ENCODE results near the gene STRIT1. TPM values are rescaled to one million over a fixed set of nuclear protein-coding genes. Genes with fewer than 3 reads are reported as not detected.

Gene STRIT1
- total and polyA plus RNA-seq, 2 of the 4 experiments (the other 2 are of a cell fraction): not detected

DNA sequence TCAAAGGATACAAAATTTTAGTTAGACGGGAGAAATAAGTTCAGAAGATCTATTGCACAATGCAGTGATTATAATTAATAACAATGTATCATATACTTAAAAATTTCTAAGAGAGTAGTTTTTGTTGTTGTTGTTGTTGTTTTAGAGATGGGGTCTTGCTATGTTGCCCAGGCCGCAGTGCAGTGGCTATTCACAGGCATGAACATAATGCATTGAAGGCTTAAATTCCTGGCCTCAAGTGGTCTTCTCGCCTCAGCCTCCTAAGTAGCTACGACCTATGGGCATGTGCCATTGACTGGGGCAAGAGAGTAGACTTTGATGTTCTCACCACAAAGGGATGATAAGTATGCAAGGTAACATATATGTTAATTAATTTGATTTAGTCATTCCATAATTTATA lies 7.5 kb downstream of the STRIT1 start:
- intact Hi-C loops (cut with micrococcal nuclease) (no loop called here), dilution Hi-C loops (cut with HindIII; ENCODE audit: low sequenced_read_pairs, unreplicated experiment) (no loop called here), in situ Hi-C loops (cut with MboI; ENCODE audit: low sequenced_read_pairs) (no loop called here)
- DNase-seq: no peak
- no peak overlapping the region for H2AK9ac ChIP-seq (replicated peaks; ENCODE audit: low read depth, low read length, poor library complexity)
- POLR2A ChIA-PET (ENCODE audit: unreplicated experiment): no interaction called here
- TF ChIP-seq CEBPB (IDR thresholded peaks at IDR 0.05; ENCODE audit: low read depth, low read length): 0 out of 2 replicates have a peak, but pooled peaks have one; percentile 12
- no peak for TF ChIP-seq USF2 (IDR thresholded peaks at IDR 0.05; ENCODE audit: low read depth, low read length)
- no peak overlapping the region for H2BK20ac ChIP-seq (ENCODE audit: low read depth, low read length)
- H2BK15ac ChIP-seq (ENCODE audit: low read depth, low read length): no peak overlapping the region
- no peak overlapping the region for H3K4me3 ChIP-seq (ENCODE audit: insufficient read depth, low read depth, low read length)
- H3K56ac ChIP-seq (ENCODE audit: extremely low read depth, insufficient read depth, low read length): no peak overlapping the region
- no TSS peak for BruUV-seq (replicated peaks)
- peaks cover 6% of the 10 kb centered on the region for H3K4me1 ChIP-seq (ENCODE audit: control insufficient read depth, insufficient read depth, low read length)
- no peaks in the 10 kb centered on the region for H3K9me3 ChIP-seq (ENCODE audit: control insufficient read depth, insufficient read depth, low read length)
- H3K9ac ChIP-seq (ENCODE audit: low read depth, low read length): no peak overlapping the region
- CTCF ChIA-PET: no interaction called here
- peaks cover 5% of the 10 kb centered on the region for H3K9me1 ChIP-seq (ENCODE audit: insufficient read depth, low read length)
- no peak overlapping the region for H3K27ac ChIP-seq (ENCODE audit: insufficient read depth, low read length)
- H3K36me3 ChIP-seq (ENCODE audit: control insufficient read depth, insufficient read depth, low read length): no peaks in the 10 kb centered on the region
- no peak overlapping the region for H2AFZ ChIP-seq (replicated peaks; ENCODE audit: low read length, poor library complexity)
- no peak overlapping the region for H2AK5ac ChIP-seq (ENCODE audit: low read depth, low read length)
- H3K79me1 ChIP-seq (ENCODE audit: low read depth in 1 of 2, low read length in 2 of 2): no peaks in the 10 kb centered on the region
- no peaks in the 10 kb centered on the region for H3K27me3 ChIP-seq (ENCODE audit: control insufficient read depth, insufficient read depth, low read length)
- no peak overlapping the region for H4K8ac ChIP-seq (ENCODE audit: low read depth in 2 of 2, low read length in 2 of 2)
- no peak overlapping the region for H3K4ac ChIP-seq (ENCODE audit: low read depth, low read length)
- no peak overlapping the region for H3K4me2 ChIP-seq (ENCODE audit: low read depth, low read length)
- H4K5ac ChIP-seq (ENCODE audit: low read depth, low read length): no peak overlapping the region
- H2BK5ac ChIP-seq (ENCODE audit: low read depth, low read length, poor library complexity, severe bottlenecking): no peak overlapping the region
- no peak for ATAC-seq (ENCODE audit: low read depth)
- H3K14ac ChIP-seq (replicated peaks; ENCODE audit: low read depth, low read length): no peak overlapping the region
- no peaks in the 10 kb centered on the region for H4K20me1 ChIP-seq (ENCODE audit: insufficient read depth, low read length)
- H4K91ac ChIP-seq (ENCODE audit: insufficient read depth, low read depth, low read length): no peak overlapping the region
- no peak overlapping the region for H3K18ac ChIP-seq (ENCODE audit: low read depth, low read length)
- 60% methylated on average over 1 of the region's 4 CpGs; no CpG with 5 or more reads in 1 of the 2 experiments for WGBS, 2 experiments (ENCODE audit: extremely low coverage in 2 of 2, insufficient read length in 1 of 2)
- H3K23ac ChIP-seq (ENCODE audit: low read depth, low read length): no peak overlapping the region
- no peak overlapping the region for H2BK120ac ChIP-seq (ENCODE audit: low read depth, low read length)
